Ammon's horn (tissue), 1 donor: Measurements from ENCODE around the gene DCAF5.
"Not testable (repeated sequence)": the region's sequence is repeated elsewhere in the genome, so short reads cannot be mapped to it uniquely, and the experiment has no call there.

Source experiments
- DNase-seq: peaks from one replicate; pipeline ENCODE4 v3.0.0-alpha.2; 2016; ENCODE audit warnings: low spot score

DCAF5 gene

DNA sequence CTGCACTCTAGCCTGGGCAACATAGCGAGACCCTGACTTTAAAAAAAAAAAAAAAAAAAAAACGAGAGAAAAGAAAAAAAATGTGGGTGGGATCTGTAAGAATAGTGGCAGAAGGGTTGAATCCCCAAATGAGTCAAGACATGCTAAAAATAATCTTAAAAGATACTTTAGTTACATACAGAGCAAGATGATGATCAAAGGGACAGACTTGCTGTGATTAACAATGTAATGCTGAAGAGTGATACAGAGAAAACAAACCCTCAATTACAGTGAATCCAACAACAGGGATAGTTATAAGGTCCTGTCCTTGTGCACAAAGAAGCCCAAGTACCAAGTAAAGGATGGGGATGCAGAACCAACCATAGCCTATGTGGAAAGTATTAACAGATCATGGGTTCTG lies 80.3 kb downstream of the DCAF5 start:
- no peak for DNase-seq

DNA sequence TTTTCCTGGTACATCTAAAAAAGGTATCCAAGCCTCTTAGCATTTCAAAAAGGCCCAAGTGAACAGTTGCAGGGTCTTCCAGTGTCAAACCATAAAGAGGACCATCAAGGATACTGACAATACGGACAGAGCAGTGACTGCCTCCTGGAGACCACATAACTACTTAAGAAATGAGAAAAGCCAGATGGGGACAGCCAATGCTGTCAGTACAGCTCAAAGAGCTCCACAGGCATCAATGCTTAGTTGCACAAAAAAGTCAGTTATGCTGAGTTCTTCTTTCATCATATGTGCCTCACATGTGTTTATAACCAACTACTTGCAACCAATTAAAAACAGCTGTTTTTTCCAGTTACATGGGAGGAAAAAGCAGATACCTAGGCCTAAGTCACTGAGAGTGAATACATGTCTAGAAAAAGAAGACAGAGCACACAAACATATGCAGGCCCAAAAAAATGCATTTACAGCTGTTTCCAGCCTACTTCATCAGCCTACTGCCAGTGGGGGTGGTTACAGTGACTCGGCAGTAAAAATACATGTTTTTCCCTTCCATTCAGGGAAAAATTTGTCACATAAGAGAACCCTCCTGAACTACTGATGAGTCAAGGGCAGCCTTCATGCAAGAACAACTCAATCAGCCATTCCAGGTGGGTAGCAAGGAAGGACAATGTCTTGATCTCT lies 84.0 kb downstream of the DCAF5 start:
- peak; percentile 35 for DNase-seq

DNA sequence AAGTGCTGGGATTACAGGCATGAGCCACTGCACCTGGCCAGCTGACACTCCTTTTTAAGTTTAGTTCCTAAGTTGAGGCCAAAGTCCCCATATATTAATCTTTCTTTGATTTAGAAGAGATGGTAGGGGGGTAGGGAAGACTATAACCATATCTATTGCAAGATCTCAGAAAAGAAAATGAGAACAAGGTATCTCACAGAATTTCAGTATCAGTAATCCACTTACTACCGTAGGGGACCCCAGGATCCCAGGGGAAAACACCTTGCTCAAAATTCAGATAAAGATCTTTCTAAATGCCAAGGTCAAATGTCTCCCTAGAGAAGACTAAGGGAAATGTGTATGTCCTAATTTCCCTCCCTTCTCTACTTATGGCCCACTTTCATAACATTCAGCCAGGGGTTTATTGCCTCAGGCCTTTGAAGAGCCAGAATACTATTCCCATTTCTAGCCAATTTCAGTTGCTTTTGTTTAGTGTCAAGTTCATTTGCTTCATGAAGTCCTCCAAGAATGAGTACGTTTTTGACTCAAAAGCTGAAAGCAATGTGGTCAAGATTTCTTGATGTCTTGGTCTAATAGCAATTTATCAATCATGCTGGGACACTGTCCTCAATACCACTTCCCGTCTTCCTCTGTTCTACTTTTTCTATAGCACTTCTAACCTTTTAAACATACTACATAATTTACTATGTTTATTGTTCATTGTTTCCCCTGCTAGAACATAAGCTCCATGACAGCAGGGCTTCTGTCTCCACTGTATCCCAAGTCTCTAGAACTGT lies 86.3 kb downstream of the DCAF5 start:
- no peak for DNase-seq

DNA sequence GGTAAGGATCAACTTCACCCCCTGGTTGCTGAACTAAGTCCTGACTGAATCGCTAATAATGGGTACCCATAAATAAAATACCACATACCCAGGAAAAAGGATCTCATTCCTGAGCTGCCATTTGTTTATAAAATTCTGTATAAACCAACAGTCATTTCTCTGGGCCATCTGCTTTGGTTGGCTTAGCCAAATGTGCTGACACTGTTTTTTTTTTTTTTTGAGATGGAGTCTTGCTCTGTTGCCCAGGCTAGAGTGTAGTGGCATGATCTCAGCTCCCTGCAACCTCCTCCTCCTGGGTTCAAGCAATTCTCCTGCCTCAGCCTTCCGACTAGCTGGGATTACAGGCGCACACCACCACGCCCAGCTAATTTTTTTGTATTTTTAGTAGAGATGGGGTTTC lies 87.0 kb downstream of the DCAF5 start:
- DNase-seq, result not testable (repeated sequence)

DNA sequence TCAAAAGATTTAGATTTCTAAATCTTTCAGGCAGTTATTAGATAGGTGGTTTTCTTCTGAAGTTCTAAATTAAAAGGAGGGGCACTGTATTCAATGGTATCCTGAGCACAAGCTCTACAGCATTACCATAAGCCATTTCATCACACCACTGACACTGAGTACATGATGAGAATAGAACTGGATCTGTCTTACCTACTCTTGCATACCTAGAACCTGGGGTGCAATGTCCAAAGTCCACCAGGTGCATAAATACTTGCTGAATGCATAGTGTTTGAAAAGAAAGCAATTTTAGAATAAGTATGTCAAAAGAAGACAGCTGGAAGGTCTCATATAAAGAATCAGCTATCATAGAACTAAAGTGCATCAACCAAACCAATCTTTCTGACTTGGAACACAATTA lies 88.3 kb downstream of the DCAF5 start:
- DNase-seq, result no peak

DNA sequence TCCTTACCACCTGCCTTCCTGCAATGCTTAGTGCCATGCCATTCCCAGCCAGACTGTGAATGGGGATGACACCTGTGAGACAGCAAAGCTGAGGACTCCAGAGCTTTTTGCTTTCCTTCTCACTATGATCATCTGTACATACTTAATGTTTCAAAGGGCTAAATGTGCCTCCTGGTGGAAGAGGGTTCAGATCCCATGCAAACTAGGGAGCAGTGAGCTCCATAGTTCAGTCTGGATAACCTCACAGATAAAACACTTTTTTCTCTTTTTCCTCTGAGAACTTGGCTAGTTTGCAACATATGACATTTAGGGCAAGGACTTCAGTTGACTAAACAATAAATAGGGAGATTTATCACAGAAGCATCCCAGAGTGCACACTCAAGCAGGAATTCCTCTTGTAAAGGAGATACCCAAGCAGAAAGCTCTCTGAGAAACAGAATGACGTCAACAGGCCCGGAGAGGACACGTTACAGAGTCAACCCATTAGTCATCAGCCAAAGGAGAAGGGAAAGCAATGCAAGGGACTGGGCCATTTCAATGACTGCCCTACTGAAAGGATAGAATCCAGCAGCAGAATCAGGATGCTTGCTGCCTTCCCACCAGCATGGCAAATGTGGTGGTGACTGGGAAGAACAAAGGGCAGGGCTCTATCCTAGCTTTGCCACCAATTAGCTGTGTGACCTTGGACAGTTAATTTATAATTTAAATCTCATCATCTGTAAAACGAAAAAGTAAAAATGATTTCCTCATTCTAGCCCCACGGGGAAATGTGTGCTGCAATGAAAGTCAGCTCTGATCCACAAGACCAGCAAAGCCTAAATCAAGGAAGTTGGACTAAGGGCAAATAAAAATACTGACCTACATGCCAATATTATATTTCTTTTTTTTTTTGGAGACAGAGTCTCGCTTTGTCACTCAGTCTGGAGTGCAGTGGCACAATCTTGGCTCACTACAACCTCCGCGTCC lies 93.0 kb downstream of the DCAF5 start:
- DNase-seq, result no peak

DNA sequence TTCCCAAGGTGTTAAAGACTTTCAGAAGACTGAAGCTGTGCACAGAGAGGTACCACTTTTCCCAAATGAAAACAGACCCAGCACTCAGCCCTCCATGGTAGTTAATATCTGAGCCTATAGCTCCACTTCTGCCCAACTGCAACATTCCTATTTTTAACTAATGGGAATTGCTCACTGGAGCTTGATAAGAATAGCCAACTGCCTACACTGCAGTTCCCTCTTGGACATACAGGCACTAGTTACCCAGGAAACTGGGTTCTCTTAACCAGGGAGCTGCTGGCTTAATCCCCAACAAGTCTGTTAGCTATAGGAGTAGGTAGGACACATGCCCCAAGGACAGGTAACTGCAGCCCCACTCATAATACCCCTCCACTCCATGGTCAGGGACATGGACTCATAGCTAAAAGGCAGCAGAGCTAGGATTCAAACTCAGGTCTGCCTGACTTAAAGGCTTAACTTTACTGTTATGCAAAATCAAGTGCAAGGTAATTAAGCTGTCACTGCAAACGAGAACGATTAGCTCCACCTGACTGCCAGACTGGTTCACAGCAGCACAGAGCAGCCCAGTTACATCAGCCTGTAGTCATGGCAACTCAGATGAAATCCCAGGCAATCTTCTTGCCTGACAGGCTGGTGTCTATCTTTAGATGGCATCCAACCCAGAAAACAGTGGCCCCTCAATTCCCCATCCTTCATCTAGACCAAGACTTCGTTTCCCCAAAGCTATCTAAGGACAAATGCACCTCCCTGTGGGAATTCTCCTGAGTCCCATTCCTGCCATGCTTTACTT lies 96.7 kb downstream of the DCAF5 start:
- DNase-seq, result peak; percentile 77

DNA sequence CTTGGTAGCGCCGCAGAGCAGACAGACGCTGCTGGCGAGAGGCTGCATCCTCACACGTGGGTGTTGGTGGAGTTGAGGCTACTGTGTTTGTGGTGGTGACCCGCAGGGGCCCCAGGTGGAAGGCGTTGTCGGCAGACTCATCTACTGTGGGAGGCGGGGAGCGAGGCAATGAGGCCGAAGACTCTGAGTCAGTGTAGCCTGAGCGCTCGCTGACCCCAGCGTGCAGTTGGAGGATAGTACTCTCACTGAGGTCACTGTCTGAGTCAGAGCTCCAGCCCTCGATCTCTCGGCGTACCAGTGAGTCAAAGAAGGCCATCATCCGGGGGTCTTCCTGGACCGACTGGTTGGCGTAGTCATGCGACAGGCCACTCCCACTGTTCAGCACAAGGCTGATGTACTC lies 97.8 kb downstream of the DCAF5 start:
- DNase-seq, result no peak

DNA sequence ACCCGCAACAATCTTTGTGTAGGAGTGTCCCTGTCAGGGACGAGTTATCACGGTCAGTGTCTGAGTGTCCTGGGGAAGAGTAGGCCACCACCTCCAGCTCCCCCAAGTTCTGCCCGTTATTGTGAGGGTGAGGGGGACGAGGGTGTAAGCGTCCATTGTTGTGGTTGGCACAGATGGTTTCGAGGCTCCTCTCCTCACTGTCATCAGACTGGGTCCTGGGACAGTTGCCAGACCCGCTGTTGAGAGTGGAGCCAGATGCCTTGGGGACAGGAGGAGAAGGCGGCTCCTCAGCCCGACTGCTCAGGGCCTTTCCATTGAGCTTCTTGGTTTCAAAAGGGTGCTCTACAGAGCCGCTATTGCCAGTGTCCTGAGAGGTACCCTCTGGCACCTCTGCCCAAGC lies 98.9 kb downstream of the DCAF5 start:
- no peak for DNase-seq

DNA sequence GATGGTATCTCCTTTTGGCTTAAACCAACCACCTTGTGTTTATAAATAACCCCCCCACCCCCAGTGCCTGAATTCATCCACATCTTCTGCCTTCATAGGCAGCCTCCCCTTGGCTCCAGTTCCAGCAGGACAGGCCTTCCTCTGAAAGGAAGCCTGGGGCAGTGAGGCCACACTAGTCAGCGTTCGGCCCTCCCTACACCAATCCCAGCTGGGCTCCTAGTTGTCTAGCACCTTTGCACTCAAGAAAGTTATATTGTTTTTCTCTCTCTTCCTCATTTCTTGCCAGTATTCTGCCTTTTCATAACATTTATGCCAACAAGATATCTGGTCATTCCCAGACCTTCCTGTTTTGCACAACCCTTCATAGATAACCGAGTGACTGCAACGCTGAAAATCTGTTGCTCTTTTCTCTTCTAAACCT lies 100.7 kb downstream of the DCAF5 start:
- no peak for DNase-seq

DNA sequence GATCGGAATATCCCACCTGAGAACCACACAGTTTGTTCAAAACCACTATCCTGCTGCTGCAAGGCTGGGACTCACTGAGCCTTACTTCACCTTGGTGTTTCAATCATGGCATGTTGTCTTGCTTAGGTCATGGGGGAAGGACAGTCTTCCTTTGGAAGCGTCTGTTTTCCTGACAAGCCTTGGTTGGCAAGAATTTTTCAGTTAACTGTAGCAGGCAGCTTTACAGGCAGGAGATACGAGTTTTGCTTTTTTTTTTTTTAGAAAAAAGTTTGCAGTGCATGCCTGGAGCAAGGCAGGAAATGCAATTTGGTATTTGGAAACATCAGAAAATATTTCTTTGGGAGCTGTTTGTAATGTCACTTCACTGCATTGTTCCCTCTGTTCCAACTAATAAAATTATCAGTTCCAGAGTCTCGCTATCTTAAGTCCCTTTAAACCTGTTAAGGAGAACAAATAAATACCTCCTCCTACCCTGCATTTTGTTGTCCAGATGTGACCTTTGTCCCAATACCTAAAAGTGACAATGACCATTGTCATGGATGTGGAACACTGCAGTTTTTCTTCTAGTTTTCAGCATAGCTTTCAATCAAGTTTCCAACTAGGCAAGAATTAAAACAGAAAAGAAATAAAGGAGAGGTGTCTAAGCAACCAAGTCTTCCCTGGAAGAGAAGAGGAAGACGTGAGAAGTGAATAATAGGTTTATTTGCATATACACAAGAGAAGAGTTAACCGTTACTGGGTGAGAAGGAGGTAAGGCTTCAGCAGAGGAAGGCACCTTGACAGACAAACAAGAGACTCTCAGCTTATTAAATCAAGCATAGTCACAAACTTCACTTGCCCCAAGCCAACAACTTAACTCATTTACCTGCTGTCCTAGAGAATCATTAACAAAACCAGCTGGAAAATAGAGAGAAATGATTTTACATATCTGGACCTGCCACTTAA lies 102.4 kb downstream of the DCAF5 start:
- DNase-seq, result no peak

DNA sequence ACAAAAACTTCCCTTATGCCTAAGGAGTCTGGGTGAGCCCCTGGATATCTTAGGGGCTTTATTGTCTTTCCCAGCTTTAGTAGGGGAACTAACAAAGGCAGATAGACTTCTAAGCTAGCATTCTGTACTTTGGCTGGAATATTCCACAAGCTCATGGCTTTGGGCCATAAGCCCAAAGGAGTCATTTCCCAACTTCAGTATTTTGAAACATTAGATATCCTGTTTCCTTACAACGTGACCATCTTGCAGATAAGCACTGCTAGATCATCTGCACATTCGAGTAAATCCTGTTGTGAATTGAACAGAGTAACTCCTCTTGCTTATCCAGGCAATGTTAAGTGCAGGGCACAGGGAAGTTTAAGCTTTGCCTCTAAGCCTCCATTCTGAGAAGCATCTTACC lies 103.2 kb downstream of the DCAF5 start:
- no peak for DNase-seq

DNA sequence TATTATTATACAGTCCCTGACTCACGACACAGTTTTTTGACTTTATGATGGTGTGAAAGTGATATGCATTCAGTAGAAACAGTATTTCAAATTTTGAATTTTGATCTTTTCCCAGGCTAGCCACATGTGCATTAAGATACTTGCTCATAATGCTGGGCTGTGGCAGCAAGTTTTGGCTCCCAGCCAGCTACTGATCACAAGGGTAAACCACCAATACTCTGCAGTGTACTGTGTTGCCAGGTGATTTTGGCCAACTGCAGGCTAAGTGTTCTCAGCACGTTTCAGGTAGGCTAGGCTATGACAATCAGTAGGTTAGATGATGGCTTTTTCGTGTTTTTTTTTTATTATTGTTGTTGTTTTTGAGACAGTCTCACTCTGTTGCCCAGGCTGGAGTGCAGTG lies 104.5 kb downstream of the DCAF5 start:
- no peak for DNase-seq

DNA sequence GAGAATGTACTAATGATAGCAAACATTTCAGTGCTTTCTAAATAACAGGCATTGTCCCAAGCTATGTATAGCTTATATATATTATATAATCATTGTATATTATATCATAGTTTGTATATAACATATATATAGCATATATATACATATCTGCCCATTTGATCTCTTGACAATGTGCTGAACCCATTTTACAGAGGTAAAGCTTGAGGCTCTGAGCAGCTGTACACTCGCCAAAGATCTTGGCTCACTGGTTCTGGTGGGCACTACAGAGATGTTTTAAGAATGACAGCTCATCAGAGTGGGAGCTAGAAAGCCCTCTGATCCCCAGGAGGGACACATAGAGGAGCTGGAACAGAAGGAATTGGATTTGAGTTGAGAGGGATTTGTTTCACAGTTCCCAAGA lies 105.7 kb downstream of the DCAF5 start:
- no peak for DNase-seq

DNA sequence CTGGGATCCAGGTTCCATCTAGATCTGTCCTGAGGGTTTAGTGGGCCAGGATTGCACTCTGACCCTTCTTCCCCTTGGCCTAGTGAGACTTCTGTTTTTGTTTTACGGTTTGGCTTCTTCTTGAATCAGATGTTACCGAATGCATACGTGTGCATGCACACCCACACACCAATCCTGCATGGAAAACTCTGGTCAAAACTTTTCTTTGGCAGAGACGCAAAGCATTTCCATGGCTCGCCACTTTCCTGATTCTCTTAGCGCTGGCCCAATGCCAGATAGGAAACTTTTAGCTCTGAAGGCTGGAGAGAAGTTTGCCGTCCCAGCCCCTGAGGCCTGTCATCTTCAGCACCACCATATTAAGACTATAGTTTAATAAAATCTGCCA lies 106.5 kb downstream of the DCAF5 start:
- DNase-seq, result no peak

DNA sequence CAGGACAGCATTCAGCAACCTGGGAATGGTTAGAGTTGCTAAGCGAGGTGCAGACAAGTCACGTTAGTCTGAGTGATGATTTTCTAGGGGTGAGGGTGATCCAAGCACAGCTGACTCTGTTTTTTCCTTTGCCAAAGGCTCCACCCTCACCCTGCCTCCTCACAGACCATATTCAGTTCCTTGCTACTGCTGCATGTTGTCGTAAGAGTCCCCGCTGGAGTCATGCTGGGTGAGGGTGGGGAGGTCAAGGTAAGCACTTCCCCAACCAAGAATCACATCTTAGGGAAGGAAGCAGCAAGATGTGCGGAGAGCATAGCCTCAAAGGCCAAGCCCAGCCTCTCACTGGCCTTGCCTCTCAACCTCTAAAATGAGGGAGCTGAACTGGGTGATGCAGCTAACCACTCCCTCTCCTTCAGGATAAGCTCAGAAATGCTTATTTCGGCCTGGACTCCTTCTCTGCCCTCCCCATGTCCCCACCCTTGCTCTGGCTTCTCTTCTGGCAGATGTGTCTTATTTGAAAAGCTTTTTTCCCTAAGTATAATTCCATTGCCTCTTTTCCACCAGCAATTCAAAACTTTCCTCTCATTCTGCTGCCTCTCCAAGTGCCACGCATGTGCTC lies 107.0 kb downstream of the DCAF5 start:
- DNase-seq, result no peak

DNA sequence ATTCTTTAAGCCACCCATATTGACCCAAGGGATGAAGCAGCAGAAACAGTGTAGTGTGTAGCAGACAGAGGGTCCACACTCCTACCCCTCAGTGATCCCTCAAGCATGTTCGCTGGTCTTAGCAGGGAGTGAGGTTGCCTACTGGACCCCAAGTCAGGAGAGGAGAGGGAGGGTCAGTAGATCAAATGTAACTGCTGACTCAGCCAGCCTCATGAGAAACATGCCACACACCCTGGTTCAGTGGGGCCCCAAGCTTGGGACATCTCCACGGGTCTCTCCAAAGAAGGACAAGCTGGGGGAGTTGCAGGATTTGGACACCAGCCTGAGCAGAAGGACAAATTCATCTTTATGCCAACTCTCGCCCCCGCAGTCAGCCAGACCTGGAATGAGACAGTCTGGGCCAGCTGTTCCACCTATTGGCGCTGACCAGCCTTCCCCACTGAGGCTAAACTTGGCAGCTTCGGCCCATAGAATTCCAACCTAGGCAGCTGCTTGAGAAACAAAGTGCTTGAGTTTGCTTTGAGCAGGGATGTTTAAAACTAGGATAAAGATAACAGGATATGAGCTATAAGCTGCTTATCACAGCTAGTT lies 107.9 kb downstream of the DCAF5 start:
- DNase-seq, result no peak

DNA sequence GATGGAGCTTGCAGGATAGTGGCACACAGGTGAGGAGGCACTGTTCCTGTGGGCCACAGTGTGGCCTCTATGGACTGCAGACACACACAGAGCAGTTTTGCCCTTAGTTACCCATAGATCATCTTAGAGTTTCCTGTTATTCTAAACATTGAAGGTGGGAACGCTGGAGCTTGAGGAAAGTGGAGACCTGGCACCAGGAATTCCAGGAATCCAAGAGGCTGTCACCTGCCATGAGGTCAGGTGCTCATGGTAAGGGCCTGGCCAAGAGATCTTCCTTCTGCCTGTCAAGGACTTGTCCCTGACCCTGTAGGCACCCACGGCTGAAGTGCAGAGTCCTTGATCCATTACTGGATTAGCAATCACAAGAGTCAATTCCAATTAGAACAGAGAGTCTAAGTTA lies 108.6 kb downstream of the DCAF5 start:
- no peak for DNase-seq

DNA sequence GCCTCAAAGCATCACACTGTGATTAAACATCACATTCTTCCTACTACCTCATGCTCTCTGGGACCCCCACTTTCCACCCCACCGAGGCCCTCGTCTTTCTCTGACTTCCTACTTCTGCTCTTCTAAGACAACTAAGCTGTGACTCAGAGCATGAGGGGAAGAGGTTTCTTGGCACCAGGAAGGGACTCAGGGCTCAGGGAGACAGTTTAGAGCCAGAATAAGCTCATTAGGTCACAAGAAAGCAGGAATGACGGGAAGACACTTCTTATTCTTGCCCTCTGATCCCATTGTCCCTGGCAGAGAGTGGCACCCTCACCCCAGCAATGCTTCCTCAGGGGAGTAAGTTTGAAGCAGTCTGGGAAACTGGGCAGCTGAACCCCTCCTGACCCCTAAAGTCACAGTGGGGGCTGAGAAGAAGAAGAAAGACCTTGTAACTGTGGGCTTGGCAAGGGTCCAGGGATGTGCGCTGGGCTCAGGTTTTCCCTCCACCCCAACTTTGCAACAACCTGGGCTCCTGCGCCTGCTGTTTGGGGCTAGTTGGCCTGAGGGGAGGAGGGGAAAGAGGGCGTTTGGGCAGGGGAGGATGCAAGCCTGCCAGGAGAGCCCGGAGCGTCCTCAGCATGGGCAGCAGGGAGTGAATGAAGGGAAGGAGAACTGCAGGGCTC lies 109.2 kb downstream of the DCAF5 start:
- peak; percentile 40 for DNase-seq
